ENCODE results near the gene LY6G5C. TPM values are rescaled to one million over a fixed set of nuclear protein-coding genes. Genes with fewer than 3 reads are reported as not detected.

The LY6G5C gene
- total RNA-seq, 1 donor from 2014 or later = 6.5 TPM

DNA sequence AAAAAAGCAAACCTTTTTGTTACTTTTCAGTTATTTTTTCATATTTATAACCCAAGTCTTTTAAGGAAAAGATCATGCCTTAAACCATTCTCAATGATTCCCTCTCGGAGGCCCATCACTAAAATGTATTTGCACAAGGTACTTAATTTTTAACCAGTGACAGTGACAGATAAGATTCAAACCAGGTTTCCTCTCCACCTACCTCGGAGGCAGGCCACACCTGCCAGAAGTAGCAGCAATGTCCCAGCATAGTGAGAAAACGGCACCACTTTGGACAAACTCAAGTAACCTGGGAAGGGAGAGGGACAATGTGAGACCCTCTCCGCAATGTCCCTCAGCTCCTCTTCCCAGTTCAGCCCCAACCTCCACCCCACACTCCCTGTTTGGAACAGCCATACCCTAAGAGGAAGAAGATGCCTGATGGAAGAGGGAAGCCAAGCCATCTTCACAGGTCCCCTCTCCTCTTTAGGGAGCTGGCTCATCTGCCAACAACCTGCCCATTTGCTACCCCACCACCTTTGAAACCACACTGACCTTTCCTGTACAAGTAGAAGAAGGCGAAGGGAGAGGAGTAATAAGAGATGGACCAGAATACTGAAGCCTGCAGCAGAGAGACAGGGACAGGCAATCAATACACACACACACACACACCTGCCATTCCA, 20.0 kb upstream of the LY6G5C start:
- no peaks in the 10 kb centered on the region for H3K9me3 Mint-ChIP-seq (ENCODE audit: low read depth)
- no peaks in the 10 kb centered on the region for H3K27me3 Mint-ChIP-seq
- peak overlapping the region; percentile 96 for H3K4me3 Mint-ChIP-seq (ENCODE audit: low read depth)
- H3K27ac Mint-ChIP-seq = peak overlapping the region; percentile 6
- peaks cover 20% of the 10 kb centered on the region for H3K4me1 Mint-ChIP-seq (ENCODE audit: low read depth)
- DNase-seq (ENCODE audit: low spot score, unreplicated experiment) = no peak
- TF ChIP-seq, protein P1, sequence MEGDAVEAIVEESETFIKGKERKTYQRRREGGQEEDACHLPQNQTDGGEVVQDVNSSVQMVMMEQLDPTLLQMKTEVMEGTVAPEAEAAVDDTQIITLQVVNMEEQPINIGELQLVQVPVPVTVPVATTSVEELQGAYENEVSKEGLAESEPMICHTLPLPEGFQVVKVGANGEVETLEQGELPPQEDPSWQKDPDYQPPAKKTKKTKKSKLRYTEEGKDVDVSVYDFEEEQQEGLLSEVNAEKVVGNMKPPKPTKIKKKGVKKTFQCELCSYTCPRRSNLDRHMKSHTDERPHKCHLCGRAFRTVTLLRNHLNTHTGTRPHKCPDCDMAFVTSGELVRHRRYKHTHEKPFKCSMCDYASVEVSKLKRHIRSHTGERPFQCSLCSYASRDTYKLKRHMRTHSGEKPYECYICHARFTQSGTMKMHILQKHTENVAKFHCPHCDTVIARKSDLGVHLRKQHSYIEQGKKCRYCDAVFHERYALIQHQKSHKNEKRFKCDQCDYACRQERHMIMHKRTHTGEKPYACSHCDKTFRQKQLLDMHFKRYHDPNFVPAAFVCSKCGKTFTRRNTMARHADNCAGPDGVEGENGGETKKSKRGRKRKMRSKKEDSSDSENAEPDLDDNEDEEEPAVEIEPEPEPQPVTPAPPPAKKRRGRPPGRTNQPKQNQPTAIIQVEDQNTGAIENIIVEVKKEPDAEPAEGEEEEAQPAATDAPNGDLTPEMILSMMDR (IDR thresholded peaks at IDR 0.05; ENCODE audit: unreplicated experiment) = no peak
- H3K36me3 Mint-ChIP-seq (ENCODE audit: insufficient read depth) = peaks cover 16% of the 10 kb centered on the region

DNA sequence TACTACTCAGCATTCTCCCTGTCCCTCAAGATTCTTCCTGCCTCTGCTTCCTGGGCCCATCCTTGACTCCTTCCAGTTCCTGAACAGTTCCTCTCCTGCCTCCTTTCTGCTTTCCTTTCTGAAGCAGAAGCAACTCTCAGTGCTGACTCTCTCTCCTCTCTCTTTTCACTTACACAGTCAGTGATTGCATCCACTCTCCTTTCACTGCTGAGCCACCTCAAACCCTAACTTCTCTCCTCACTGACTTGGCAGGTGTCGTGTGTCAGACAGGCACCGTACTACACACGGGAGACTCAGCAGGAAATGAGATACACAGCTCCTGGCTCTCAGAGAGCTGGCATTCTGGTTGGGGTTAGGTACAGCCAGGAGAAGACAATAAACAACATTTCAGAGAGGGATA, 16.7 kb upstream of the LY6G5C start:
- no peaks in the 10 kb centered on the region for H3K27me3 Mint-ChIP-seq
- H3K9me3 Mint-ChIP-seq (ENCODE audit: low read depth) = no peaks in the 10 kb centered on the region
- peak overlapping the region; percentile 27 for H3K27ac Mint-ChIP-seq
- peaks cover 25% of the 10 kb centered on the region for H3K36me3 Mint-ChIP-seq (ENCODE audit: insufficient read depth)
- no peak for DNase-seq (ENCODE audit: low spot score, unreplicated experiment)
- no peak overlapping the region for H3K4me3 Mint-ChIP-seq (ENCODE audit: low read depth)
- peaks cover 17% of the 10 kb centered on the region for H3K4me1 Mint-ChIP-seq (ENCODE audit: low read depth)
- TF ChIP-seq, protein P1 (IDR thresholded peaks at IDR 0.05; ENCODE audit: unreplicated experiment) = no peak

DNA sequence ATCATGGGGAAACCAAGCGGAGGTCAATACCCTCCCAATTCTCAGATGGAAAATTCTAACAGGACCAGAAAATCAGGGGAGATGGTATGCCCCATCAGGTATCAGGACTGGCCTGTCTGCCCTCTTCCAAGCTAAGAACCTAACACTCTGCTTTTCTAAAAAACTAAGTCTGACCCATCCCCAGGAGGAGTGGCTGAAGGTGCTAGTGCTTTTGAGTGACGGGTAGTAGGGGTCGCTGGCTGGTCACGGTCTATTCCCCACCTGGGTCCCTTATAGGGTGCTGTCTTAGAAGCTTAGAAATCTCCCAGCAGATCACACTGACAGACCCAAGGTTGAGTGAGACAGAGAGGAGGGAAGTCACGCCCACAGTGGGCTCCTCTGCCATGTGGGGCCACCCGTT, 12.7 kb upstream of the LY6G5C start:
- no peaks in the 10 kb centered on the region for H3K27me3 Mint-ChIP-seq
- H3K9me3 Mint-ChIP-seq (ENCODE audit: low read depth) = no peaks in the 10 kb centered on the region
- no peak for DNase-seq (ENCODE audit: low spot score, unreplicated experiment)
- H3K36me3 Mint-ChIP-seq (ENCODE audit: insufficient read depth) = peaks cover 28% of the 10 kb centered on the region
- TF ChIP-seq, protein P1 (IDR thresholded peaks at IDR 0.05; ENCODE audit: unreplicated experiment) = no peak
- H3K4me3 Mint-ChIP-seq (ENCODE audit: low read depth) = no peak overlapping the region
- no peak overlapping the region for H3K27ac Mint-ChIP-seq
- H3K4me1 Mint-ChIP-seq (ENCODE audit: low read depth) = peaks cover 13% of the 10 kb centered on the region

DNA sequence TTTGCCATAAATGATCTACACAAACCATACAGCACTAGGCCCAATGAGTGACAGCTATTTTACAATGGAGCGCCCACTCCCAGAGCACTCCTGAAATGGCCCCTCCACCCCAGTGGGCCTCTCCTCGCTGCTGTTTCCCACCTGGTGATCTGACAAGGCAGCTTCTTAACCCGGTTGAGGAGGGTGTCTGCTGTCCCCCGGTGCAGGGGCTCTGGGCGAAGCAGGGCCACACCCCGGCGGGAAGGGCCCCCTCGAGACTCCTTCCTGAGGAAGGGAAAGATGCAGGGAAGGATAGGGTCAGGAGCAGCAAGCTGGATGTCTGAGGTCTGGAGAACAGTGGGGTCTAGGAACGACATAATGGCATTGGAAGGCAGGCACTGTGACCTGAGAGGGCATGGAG, 12.0 kb upstream of the LY6G5C start:
- no peaks in the 10 kb centered on the region for H3K27me3 Mint-ChIP-seq
- peaks cover 27% of the 10 kb centered on the region for H3K36me3 Mint-ChIP-seq (ENCODE audit: insufficient read depth)
- H3K9me3 Mint-ChIP-seq (ENCODE audit: low read depth) = no peaks in the 10 kb centered on the region
- DNase-seq (ENCODE audit: low spot score, unreplicated experiment) = no peak
- no peak overlapping the region for H3K4me3 Mint-ChIP-seq (ENCODE audit: low read depth)
- TF ChIP-seq, protein P1 (IDR thresholded peaks at IDR 0.05; ENCODE audit: unreplicated experiment) = no peak
- peaks cover 13% of the 10 kb centered on the region for H3K4me1 Mint-ChIP-seq (ENCODE audit: low read depth)
- no peak overlapping the region for H3K27ac Mint-ChIP-seq

DNA sequence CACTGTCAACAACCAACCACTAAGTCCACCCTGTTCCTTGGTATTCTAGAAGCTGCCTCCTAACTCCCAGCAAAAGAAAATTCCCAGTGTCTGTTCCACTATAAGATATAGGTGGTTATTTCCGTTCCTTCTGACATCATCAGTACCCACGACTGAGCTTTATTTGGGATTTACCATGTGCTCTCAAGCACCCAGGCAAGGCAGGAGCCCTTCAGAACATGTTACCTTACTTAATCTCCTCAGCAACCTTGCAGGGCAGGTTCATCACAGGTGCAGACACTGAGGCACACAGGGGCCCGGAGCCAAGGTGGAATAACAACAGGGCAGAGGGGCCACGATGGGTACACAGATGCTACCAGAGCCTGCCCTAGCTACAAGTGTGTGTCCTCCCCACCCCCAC, 11.5 kb upstream of the LY6G5C start:
- no peaks in the 10 kb centered on the region for H3K9me3 Mint-ChIP-seq (ENCODE audit: low read depth)
- H3K4me3 Mint-ChIP-seq (ENCODE audit: low read depth) = no peak overlapping the region
- no peak overlapping the region for H3K27ac Mint-ChIP-seq
- TF ChIP-seq, protein P1 (IDR thresholded peaks at IDR 0.05; ENCODE audit: unreplicated experiment) = no peak
- H3K27me3 Mint-ChIP-seq = no peaks in the 10 kb centered on the region
- peaks cover 12% of the 10 kb centered on the region for H3K4me1 Mint-ChIP-seq (ENCODE audit: low read depth)
- DNase-seq (ENCODE audit: low spot score, unreplicated experiment) = no peak
- peaks cover 24% of the 10 kb centered on the region for H3K36me3 Mint-ChIP-seq (ENCODE audit: insufficient read depth)
